ENCODE measurements around the gene ZDHHC14.

GRCh38 chr6:157712585-157713295 is 331.8 kb downstream of the ZDHHC14 start:
- TF ChIP-seq POLR2A (IDR thresholded peaks at IDR 0.05) (no peak), POLR2AphosphoS5 (IDR thresholded peaks at IDR 0.05; ENCODE audit: insufficient read depth in 1 of 2, low read depth in 1 of 2) (no peak)
- TF ChIP-seq, protein P1, sequence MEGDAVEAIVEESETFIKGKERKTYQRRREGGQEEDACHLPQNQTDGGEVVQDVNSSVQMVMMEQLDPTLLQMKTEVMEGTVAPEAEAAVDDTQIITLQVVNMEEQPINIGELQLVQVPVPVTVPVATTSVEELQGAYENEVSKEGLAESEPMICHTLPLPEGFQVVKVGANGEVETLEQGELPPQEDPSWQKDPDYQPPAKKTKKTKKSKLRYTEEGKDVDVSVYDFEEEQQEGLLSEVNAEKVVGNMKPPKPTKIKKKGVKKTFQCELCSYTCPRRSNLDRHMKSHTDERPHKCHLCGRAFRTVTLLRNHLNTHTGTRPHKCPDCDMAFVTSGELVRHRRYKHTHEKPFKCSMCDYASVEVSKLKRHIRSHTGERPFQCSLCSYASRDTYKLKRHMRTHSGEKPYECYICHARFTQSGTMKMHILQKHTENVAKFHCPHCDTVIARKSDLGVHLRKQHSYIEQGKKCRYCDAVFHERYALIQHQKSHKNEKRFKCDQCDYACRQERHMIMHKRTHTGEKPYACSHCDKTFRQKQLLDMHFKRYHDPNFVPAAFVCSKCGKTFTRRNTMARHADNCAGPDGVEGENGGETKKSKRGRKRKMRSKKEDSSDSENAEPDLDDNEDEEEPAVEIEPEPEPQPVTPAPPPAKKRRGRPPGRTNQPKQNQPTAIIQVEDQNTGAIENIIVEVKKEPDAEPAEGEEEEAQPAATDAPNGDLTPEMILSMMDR (IDR thresholded peaks at IDR 0.05), result no peak

All from vagina (tissue), 2 donors.